SU-DHL-6 (cell line): ENCODE results near the gene CELSR2.

Source experiments
- H2AFZ ChIP-seq: fragments of 200-600 bp; sonication (generic); 2 replicates; pipeline ENCODE4 v1.6.1; 2014; ENCODE audit warnings: low read depth, mild to moderate bottlenecking, moderate library complexity, mixed read lengths, antibody characterized with exemption, low read length; ENCODE audit not compliant: severe bottlenecking
- H3F3A ChIP-seq: fragments of 200-600 bp; shearing (Covaris generic); 2 replicates; pipeline ENCODE4 v1.6.0; 2016; ENCODE audit warnings: antibody characterized with exemption, mild to moderate bottlenecking; ENCODE audit not compliant: insufficient read depth
- H3K27ac ChIP-seq: fragments of 200-600 bp; sonication (generic); 2 replicates; pipeline ENCODE4 v1.5.1; 2016; ENCODE audit warnings: low read depth, mild to moderate bottlenecking, low read length, moderate library complexity, mixed read lengths
- H3K27me3 ChIP-seq: fragments of 200-600 bp; sonication (generic), shearing (Covaris generic); 2 replicates; pipeline ENCODE4 v1.6.0; 2014; ENCODE audit warnings: mild to moderate bottlenecking, low read length
- H3K36me3 ChIP-seq: fragments of 200-600 bp; sonication (generic); 2 replicates; pipeline ENCODE4 v1.6.1; 2014; ENCODE audit warnings: mild to moderate bottlenecking, low read length, mixed read lengths
- H3K4me2 ChIP-seq: fragments of 300-600, 200-600 bp; shearing (Covaris generic), sonication (generic); 2 replicates; pipeline ENCODE4 v1.6.0; 2014; ENCODE audit warnings: low read length, low read depth, mild to moderate bottlenecking; ENCODE audit not compliant: poor library complexity, severe bottlenecking
- H3K4me3 ChIP-seq: fragments of 200-600 bp; sonication (generic); 2 replicates; pipeline ENCODE4 v1.5.1; 2014; ENCODE audit warnings: antibody characterized with exemption, low read length, mild to moderate bottlenecking, mixed read lengths; ENCODE audit not compliant: insufficient read depth, poor library complexity, severe bottlenecking
- H3K79me2 ChIP-seq: fragments of 200-600 bp; sonication (generic); 2 replicates; pipeline ENCODE4 v1.6.1; 2014; ENCODE audit warnings: mild to moderate bottlenecking, low read length, moderate library complexity; ENCODE audit not compliant: insufficient read depth
- H3K9ac ChIP-seq: fragments of 200-600 bp; sonication (generic); 2 replicates; pipeline ENCODE4 v1.7.0; 2014; ENCODE audit warnings: mild to moderate bottlenecking, low read length
- H3K9me2 ChIP-seq: fragments of 200-600 bp; sonication (generic); replicated peaks from 2 replicates; pipeline ENCODE4 v1.6.1; 2014; ENCODE audit warnings: low read length; ENCODE audit not compliant: insufficient read depth
- H3K9me3 ChIP-seq: fragments of 200-600 bp; sonication (generic); 2 replicates; pipeline ENCODE4 v1.6.1; 2014; ENCODE audit warnings: low read length, mixed read lengths; ENCODE audit not compliant: insufficient read depth
- H4K20me1 ChIP-seq: fragments of 200-600 bp; sonication (generic); 2 replicates; pipeline ENCODE4 v1.6.1; 2014; ENCODE audit warnings: low read depth, mild to moderate bottlenecking, antibody characterized with exemption, low read length, moderate library complexity, mixed read lengths
- CTCF ChIP-seq: fragments of 200-600 bp; sonication (generic); IDR thresholded peaks from one replicate; pipeline ENCODE4 v1.5.1; 2017; ENCODE audit warnings: antibody characterized with exemption, mild to moderate bottlenecking, low read length, moderate library complexity; ENCODE audit not compliant: insufficient read depth, poor library complexity, severe bottlenecking
- EZH2phosphoT487 ChIP-seq: fragments of 200-600 bp; sonication (generic), shearing (Covaris generic); conservative IDR thresholded peaks from 2 replicates; pipeline ENCODE4 v1.6.1; 2018; ENCODE audit warnings: mild to moderate bottlenecking, antibody characterized with exemption, low read length, moderate library complexity, mixed read lengths

The CELSR2 gene

GRCh38 chr1:109238382-109238781 lies 11.0 kb upstream of the CELSR2 start:
- Histone ChIP-seq H3K27me3 (no peaks in the 10 kb centered on the region), H3K4me3 (no peak overlapping the region), H3K79me2 (no peaks in the 10 kb centered on the region), H3K9me3 (no peaks in the 10 kb centered on the region), H3K27ac (no peak overlapping the region), H3K4me2 (no peak overlapping the region), H3K9me2 (no peaks in the 10 kb centered on the region), H4K20me1 (no peaks in the 10 kb centered on the region), H3F3A (no peaks in the 10 kb centered on the region; the same call in 1 of the 2 replicates), H2AFZ (no peak overlapping the region), H3K9ac (no peak overlapping the region), H3K36me3 (peaks cover 5% of the 10 kb centered on the region; the same call in 1 of the 2 replicates)
- TF ChIP-seq EZH2phosphoT487 (no peak), CTCF (no peak)

- Histone ChIP-seq H3K27ac (no peak overlapping the region), H3K36me3 (peaks cover 4% of the 10 kb centered on the region; the same call in 1 of the 2 replicates), H4K20me1 (no peaks in the 10 kb centered on the region), H3K79me2 (no peaks in the 10 kb centered on the region), H3K9ac (no peak overlapping the region), H3K9me2 (no peaks in the 10 kb centered on the region), H3F3A (no peaks in the 10 kb centered on the region; the same call in 1 of the 2 replicates), H2AFZ (no peak overlapping the region), H3K27me3 (no peaks in the 10 kb centered on the region), H3K4me3 (no peak overlapping the region), H3K9me3 (no peaks in the 10 kb centered on the region), H3K4me2 (no peak overlapping the region)
- TF ChIP-seq CTCF (no peak), EZH2phosphoT487 (no peak)
Observed at GRCh38 chr1:109239047-109239408, 10.3 kb upstream of the CELSR2 start.

- Histone ChIP-seq H3K4me2 (no peak overlapping the region), H3K4me3 (no peak overlapping the region), H3K9ac (no peak overlapping the region), H3K36me3 (peaks cover 4% of the 10 kb centered on the region; the same call in 1 of the 2 replicates), H3K9me3 (no peaks in the 10 kb centered on the region), H3K27me3 (no peaks in the 10 kb centered on the region), H3K27ac (no peak overlapping the region), H3F3A (no peaks in the 10 kb centered on the region; the same call in 1 of the 2 replicates), H3K9me2 (no peaks in the 10 kb centered on the region), H3K79me2 (no peaks in the 10 kb centered on the region), H4K20me1 (no peaks in the 10 kb centered on the region), H2AFZ (no peak overlapping the region)
- no peak for TF ChIP-seq EZH2phosphoT487
- peak; percentile 45 for TF ChIP-seq CTCF
Observed at GRCh38 chr1:109239409-109240068, 9.8 kb upstream of the CELSR2 start.
